ENCODE results near the gene SDF4.

Gene SDF4

GRCh38 chr1:1225913-1226312 lies 5.9 kb downstream of the SDF4 start:
- TF ChIP-seq, protein P1, sequence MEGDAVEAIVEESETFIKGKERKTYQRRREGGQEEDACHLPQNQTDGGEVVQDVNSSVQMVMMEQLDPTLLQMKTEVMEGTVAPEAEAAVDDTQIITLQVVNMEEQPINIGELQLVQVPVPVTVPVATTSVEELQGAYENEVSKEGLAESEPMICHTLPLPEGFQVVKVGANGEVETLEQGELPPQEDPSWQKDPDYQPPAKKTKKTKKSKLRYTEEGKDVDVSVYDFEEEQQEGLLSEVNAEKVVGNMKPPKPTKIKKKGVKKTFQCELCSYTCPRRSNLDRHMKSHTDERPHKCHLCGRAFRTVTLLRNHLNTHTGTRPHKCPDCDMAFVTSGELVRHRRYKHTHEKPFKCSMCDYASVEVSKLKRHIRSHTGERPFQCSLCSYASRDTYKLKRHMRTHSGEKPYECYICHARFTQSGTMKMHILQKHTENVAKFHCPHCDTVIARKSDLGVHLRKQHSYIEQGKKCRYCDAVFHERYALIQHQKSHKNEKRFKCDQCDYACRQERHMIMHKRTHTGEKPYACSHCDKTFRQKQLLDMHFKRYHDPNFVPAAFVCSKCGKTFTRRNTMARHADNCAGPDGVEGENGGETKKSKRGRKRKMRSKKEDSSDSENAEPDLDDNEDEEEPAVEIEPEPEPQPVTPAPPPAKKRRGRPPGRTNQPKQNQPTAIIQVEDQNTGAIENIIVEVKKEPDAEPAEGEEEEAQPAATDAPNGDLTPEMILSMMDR (IDR thresholded peaks at IDR 0.05): no peak
- TF ChIP-seq ZFX (IDR thresholded peaks at IDR 0.05; ENCODE audit: borderline replicate concordance): no peak
- no peak overlapping the region for H3K27ac ChIP-seq

DNA sequence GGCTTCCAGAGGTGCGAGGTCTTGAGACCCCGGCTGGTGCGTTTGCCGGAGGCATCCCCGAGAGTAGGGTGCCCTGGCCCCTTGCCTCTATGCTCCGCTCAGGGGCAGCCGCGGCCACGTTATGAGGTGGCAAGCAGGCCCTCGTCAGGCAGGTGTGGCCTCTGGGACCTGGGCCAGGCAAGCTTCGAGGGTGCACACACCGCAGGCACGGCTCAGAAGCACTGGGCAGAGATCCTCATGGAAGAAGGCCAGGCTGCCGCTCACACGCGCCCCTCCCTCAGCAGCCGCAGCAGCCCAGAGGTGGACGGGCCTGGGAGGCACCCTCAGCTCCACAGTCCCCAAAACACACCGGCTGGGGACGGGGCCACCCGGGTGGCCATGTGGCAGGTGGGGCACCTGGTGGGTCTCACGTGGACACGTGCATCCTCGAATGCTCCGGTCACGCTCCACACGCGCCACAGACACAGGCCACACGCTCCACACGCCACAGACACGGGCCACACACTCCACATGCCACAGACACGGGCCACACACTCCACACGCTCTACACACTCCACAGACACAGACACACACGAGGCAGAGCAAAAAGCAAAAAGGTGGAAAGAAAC lies 6.5 kb downstream of the SDF4 start:
- TF ChIP-seq, protein P1 (IDR thresholded peaks at IDR 0.05): no peak
- TF ChIP-seq ZFX (IDR thresholded peaks at IDR 0.05; ENCODE audit: borderline replicate concordance): no peak
- no peak overlapping the region for H3K27ac ChIP-seq

DNA sequence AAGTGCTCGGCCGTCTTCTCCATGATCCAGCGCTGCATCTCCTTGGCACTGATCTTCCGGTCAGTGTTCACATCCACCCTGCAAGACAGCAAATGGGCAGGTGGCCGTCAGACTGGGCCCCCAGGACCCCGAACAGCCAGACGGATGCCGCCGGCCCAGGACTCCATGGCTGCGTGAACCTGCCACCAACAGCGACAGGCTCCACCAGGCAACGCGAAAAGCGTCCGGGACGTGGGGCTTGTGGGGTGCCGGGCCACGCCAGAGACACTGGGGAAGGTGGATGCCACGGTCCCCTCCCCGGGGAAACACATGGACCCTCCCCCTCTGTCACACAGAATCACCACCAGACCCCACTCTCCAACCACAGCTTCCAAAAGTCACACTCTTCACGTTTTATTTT lies 7.9 kb downstream of the SDF4 start:
- no peak overlapping the region for H3K27ac ChIP-seq
- TF ChIP-seq, protein P1 (IDR thresholded peaks at IDR 0.05): no peak
- no peak for TF ChIP-seq ZFX (IDR thresholded peaks at IDR 0.05; ENCODE audit: borderline replicate concordance)

DNA sequence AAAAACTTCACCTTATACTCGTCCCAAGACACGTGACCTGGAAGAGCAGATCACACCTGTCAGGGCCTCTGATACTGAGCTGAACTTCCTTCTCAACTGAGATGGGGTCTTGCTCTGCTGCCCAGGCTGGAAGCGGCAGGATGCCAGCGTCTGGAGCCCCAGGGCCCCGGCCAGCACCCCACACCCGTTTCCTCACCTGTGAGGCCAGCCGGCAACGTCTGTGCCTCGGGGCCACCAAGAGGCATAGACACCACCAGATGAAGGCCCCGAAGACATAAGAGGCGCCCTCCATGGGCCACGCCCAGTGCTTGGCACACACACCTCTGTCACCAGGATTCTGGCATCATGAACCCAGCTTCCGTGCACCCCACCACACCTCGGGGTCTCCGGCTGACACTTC lies 8.5 kb downstream of the SDF4 start:
- no peak overlapping the region for H3K27ac ChIP-seq
- TF ChIP-seq, protein P1 (IDR thresholded peaks at IDR 0.05): no peak
- no peak for TF ChIP-seq ZFX (IDR thresholded peaks at IDR 0.05; ENCODE audit: borderline replicate concordance)

- H3K27ac ChIP-seq: no peak overlapping the region
- TF ChIP-seq, protein P1 (IDR thresholded peaks at IDR 0.05): no peak
- TF ChIP-seq ZFX (IDR thresholded peaks at IDR 0.05; ENCODE audit: borderline replicate concordance): no peak
Observed at GRCh38 chr1:1222575-1223225, 9.1 kb downstream of the SDF4 start.

- no peak overlapping the region for H3K27ac ChIP-seq
- no peak for TF ChIP-seq ZFX (IDR thresholded peaks at IDR 0.05; ENCODE audit: borderline replicate concordance)
- TF ChIP-seq, protein P1 (IDR thresholded peaks at IDR 0.05): no peak
Observed at GRCh38 chr1:1221887-1222574, 9.8 kb downstream of the SDF4 start.

- TF ChIP-seq, protein P1 (IDR thresholded peaks at IDR 0.05): no peak
- TF ChIP-seq ZFX (IDR thresholded peaks at IDR 0.05; ENCODE audit: borderline replicate concordance): no peak
- no peak overlapping the region for H3K27ac ChIP-seq
Observed at GRCh38 chr1:1220197-1220596, 11.6 kb downstream of the SDF4 start.

Data from 22Rv1 (cell line).